ENCODE measurements around the gene RFTN1.

DNA sequence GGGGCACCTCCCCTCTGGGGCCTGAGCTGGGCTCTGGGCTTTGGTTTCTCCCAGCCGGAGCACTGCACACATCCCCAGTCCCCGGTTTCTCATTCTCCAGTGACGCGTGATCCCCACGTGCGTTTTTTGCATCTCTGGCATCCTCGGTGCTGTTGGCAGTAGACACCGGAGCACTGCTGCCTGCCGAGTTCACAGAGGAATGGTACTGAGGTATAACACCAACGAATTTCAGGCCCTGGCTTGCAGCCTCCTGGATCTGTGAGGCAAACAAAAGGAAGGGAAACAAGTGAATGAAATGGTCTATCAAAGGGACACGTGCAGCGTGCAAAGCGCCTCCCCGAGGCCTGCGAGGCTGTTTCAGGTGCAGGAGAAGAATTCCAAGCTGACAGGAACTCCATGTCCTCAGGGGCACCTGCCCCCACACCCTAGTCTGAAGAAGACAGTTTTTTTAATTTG, 135.6 kb downstream of the RFTN1 start:
- no peak for TF ChIP-seq POLR2A (IDR thresholded peaks at IDR 0.05; ENCODE audit: low read length)
- TF ChIP-seq GATA1 (IDR thresholded peaks at IDR 0.05; ENCODE audit: low read depth, low read length) = no peak
